HS-5 (cell line): ENCODE measurements around the gene UCP2.
"Not testable (repeated sequence)": the region's sequence is repeated elsewhere in the genome, so short reads cannot be mapped to it uniquely, and the experiment has no call there.

Experiments
- DNase-seq: peaks from one replicate; pipeline ENCODE4 v3.0.0-alpha.2; 2012; ENCODE audit warnings: low read depth

UCP2 gene

DNA sequence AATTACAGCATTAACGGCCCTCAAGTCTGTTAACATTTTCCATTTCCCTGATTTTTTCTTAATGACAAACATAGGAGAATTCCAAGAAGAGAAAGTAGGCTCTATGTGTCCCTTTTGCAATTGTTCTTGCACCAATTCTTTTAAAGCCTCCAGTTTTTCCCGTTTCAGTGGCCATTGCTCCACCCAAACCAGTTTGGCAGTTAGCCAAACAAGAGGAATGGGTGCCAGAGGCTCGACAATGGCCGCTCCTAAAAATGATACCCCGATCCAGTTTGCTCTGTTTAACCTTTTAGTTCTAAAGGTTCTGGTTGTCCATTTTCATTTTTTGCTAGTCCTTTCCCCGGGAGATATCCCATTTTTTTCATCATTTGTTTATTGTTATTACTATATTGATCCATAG lies 38.6 kb downstream of the UCP2 start:
- no peak for DNase-seq

- DNase-seq = no peak
These were observed 40.6 kb downstream of the UCP2 start for GRCh38 chr11:73942010-73942409.

DNA sequence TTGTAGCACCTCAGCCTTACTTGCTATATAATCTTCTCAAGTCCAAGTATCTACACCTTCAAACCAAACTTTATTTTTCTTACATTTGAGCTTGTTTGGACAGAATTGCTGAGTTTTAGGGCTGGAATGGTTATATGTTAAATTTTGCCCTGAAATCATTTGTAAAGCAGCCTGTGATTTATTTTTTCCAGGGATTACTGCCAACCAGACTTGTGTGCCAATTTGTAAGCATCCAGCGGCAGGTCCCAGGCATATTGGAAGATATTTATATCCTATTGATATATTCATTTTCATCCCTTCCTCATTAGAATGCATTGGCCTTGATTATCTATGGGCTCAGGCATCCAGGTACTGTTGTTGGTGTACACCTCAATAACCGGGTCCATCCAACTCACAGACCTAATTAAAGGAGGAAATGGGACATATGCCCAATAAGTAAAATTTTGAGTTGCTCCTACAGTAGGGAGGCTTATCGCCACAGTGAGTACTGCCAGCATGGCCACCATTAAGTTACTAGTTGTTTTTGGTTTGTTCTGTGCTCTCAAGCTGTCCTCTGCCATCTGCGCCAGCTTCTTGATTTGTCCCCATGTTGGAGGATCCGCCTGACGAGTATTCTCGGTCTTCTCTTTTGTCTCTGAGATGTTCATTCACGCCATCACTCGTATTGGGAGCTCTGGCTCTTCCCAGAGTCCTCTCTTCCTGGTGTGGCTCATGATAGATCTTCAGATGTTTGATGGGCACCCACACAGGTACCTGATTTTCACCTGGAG lies 41.7 kb downstream of the UCP2 start:
- DNase-seq = no peak

- DNase-seq = no peak
These were observed 43.5 kb downstream of the UCP2 start for GRCh38 chr11:73939096-73939495.

DNA sequence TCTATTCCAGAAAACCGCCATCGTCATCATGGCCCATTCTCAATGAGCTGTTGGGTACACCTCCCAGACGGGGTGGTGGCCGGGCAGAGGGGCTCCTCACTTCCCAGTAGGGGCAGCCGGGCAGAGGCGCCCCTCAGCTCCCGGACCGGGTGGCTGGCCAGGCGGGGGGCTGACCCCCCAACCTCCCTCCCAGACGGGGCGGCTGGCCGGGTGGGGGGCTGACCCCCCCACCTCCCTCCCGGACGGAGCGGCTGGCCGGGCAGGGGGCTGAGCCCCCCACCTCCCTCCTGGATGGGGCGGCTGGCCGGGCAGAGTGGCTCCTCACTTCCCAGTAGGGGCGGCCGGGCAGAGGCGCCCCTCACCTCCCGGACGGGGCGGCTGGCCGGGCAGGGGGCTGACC lies 46.6 kb downstream of the UCP2 start:
- DNase-seq = not testable (repeated sequence)

GRCh38 chr11:73932781-73933180 lies 49.9 kb downstream of the UCP2 start:
- no peak for DNase-seq

GRCh38 chr11:73931951-73932350 lies 50.7 kb downstream of the UCP2 start:
- DNase-seq = no peak

DNA sequence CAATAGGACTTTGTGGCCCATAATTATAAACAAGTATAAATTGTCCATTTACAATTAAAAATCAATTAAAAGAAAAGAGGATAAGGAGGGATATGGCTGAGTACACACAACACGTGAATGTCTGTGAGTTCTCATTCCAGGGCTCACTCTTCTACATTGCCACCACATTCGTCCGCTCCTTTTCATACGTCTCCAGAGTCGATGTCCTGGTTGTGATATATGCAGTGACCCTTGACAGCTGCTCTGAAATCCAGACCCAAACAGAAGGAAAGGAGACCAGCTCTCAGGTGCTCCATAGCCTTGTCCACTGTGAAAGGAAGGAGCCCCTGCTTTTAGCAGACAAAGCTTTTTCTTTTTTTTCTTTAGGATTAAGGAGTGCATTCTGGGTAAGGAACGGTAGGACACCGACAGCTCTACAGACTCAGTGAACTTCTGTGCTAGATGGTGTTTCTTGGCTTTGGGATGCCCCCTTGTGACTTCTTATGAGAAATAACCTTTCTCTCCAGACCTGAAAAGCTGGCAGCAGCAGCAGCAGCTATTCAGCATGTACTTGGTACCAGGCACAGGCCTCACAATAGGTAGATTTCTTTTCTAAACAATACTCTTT lies 51.5 kb downstream of the UCP2 start:
- peak; percentile 16 for DNase-seq

DNA sequence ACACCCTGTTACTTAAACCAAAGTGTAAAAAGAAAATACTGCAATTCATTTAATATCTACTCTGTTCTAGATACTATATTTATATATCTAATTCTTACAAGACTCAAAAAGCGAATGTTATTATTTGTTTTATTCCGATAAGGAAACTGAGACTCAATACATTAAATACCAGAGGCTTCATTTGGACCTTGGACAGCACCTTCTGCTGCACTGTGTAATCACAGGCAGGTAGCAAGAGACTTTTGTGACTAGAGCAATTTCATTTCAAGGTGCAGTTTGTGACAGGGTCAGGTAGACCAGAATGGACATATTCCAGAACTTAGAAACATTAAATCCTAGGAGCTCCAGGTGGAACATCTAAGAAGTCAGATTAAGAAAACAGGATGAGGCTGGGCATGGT lies 53.3 kb downstream of the UCP2 start:
- DNase-seq = no peak
